ENCODE data around the gene HMGCR. TPM values are rescaled to one million over a fixed set of nuclear protein-coding genes. Genes with fewer than 3 reads are reported as not detected.

HMGCR gene
- total and polyA plus RNA-seq, 2 experiments from 2014 or later = 76.1 to 208 TPM

GRCh38 chr5:75366787-75367186 is 29.8 kb downstream of the HMGCR start:
- H4K20me1 ChIP-seq (ENCODE audit: insufficient read depth, poor library complexity, severe bottlenecking) = no peaks in the 10 kb centered on the region
- no peak overlapping the region for H2AFZ ChIP-seq
- no peaks in the 10 kb centered on the region for H3K27me3 ChIP-seq
- H3K79me2 ChIP-seq = no peaks in the 10 kb centered on the region
- H3K36me3 ChIP-seq (replicated peaks; ENCODE audit: insufficient read depth, low read depth) = no peaks in the 10 kb centered on the region
- no peaks in the 10 kb centered on the region for H3K9me3 ChIP-seq (ENCODE audit: low read depth)
- no peak overlapping the region for H3K27ac ChIP-seq
- H3K4me3 ChIP-seq = no peak overlapping the region
- H3K9me2 ChIP-seq (replicated peaks; ENCODE audit: insufficient read depth) = no peaks in the 10 kb centered on the region
- H3K4me2 ChIP-seq = no peak overlapping the region
- no peaks in the 10 kb centered on the region for H3K4me1 ChIP-seq (ENCODE audit: insufficient read depth)
- TF ChIP-seq EZH2 (IDR thresholded peaks at IDR 0.05; ENCODE audit: borderline replicate concordance) (no peak), EZH2phosphoT487 (IDR thresholded peaks at IDR 0.05; ENCODE audit: low read depth, severe bottlenecking, unreplicated experiment) (no peak), CTCF (IDR thresholded peaks at IDR 0.05; ENCODE audit: poor library complexity) (no peak)
- no peak for DNase-seq (ENCODE audit: low spot score)
- 89% methylated on average over 9 of the region's 9 CpGs for WGBS (ENCODE audit: low lambda C conversion rate, missing lambda C conversion rate)

GRCh38 chr5:75367401-75367800 is 30.4 kb downstream of the HMGCR start:
- DNase-seq (ENCODE audit: low spot score) = no peak
- Histone ChIP-seq H3K4me3 (no peak overlapping the region), H4K20me1 (ENCODE audit: insufficient read depth, poor library complexity, severe bottlenecking) (no peaks in the 10 kb centered on the region), H3K4me1 (ENCODE audit: insufficient read depth) (no peaks in the 10 kb centered on the region), H3K27me3 (no peaks in the 10 kb centered on the region), H3K4me2 (no peak overlapping the region), H3K9me3 (ENCODE audit: low read depth) (no peaks in the 10 kb centered on the region), H3K36me3 (replicated peaks; ENCODE audit: insufficient read depth, low read depth) (no peaks in the 10 kb centered on the region), H3K9me2 (replicated peaks; ENCODE audit: insufficient read depth) (no peaks in the 10 kb centered on the region), H3K27ac (no peak overlapping the region), H2AFZ (no peak overlapping the region), H3K79me2 (no peaks in the 10 kb centered on the region)
- no peak for TF ChIP-seq EZH2phosphoT487 (IDR thresholded peaks at IDR 0.05; ENCODE audit: low read depth, severe bottlenecking, unreplicated experiment)
- no peak for TF ChIP-seq EZH2 (IDR thresholded peaks at IDR 0.05; ENCODE audit: borderline replicate concordance)
- TF ChIP-seq CTCF (IDR thresholded peaks at IDR 0.05; ENCODE audit: poor library complexity) = no peak

- H3K4me2 ChIP-seq = no peak overlapping the region
- H2AFZ ChIP-seq = no peak overlapping the region
- H3K9me2 ChIP-seq (replicated peaks; ENCODE audit: insufficient read depth) = no peaks in the 10 kb centered on the region
- no peak for DNase-seq (ENCODE audit: low spot score)
- 79% methylated on average over 4 of the region's 4 CpGs for WGBS (ENCODE audit: low lambda C conversion rate, missing lambda C conversion rate)
- H3K79me2 ChIP-seq = no peaks in the 10 kb centered on the region
- no peak overlapping the region for H3K4me3 ChIP-seq
- no peak for TF ChIP-seq EZH2 (IDR thresholded peaks at IDR 0.05; ENCODE audit: borderline replicate concordance)
- no peak for TF ChIP-seq EZH2phosphoT487 (IDR thresholded peaks at IDR 0.05; ENCODE audit: low read depth, severe bottlenecking, unreplicated experiment)
- no peak for TF ChIP-seq CTCF (IDR thresholded peaks at IDR 0.05; ENCODE audit: poor library complexity)
- no peaks in the 10 kb centered on the region for H3K27me3 ChIP-seq
- no peak overlapping the region for H3K27ac ChIP-seq
- H3K9me3 ChIP-seq (ENCODE audit: low read depth) = no peaks in the 10 kb centered on the region
- no peaks in the 10 kb centered on the region for H3K36me3 ChIP-seq (replicated peaks; ENCODE audit: insufficient read depth, low read depth)
- H4K20me1 ChIP-seq (ENCODE audit: insufficient read depth, poor library complexity, severe bottlenecking) = no peaks in the 10 kb centered on the region
- H3K4me1 ChIP-seq (ENCODE audit: insufficient read depth) = no peaks in the 10 kb centered on the region
These were observed 31.4 kb downstream of the HMGCR start for GRCh38 chr5:75368391-75368790.

- Histone ChIP-seq H3K27me3 (no peaks in the 10 kb centered on the region), H3K36me3 (replicated peaks; ENCODE audit: insufficient read depth, low read depth) (no peaks in the 10 kb centered on the region), H3K9me3 (ENCODE audit: low read depth) (no peaks in the 10 kb centered on the region), H3K9me2 (replicated peaks; ENCODE audit: insufficient read depth) (no peaks in the 10 kb centered on the region), H3K27ac (no peak overlapping the region), H2AFZ (no peak overlapping the region), H4K20me1 (ENCODE audit: insufficient read depth, poor library complexity, severe bottlenecking) (peaks cover 3% of the 10 kb centered on the region), H3K79me2 (no peaks in the 10 kb centered on the region), H3K4me3 (no peak overlapping the region), H3K4me2 (no peak overlapping the region), H3K4me1 (ENCODE audit: insufficient read depth) (no peaks in the 10 kb centered on the region)
- no peak for DNase-seq (ENCODE audit: low spot score)
- no peak for TF ChIP-seq EZH2phosphoT487 (IDR thresholded peaks at IDR 0.05; ENCODE audit: low read depth, severe bottlenecking, unreplicated experiment)
- TF ChIP-seq CTCF (IDR thresholded peaks at IDR 0.05; ENCODE audit: poor library complexity) = no peak
- TF ChIP-seq EZH2 (IDR thresholded peaks at IDR 0.05; ENCODE audit: borderline replicate concordance) = no peak
- WGBS (ENCODE audit: low lambda C conversion rate, missing lambda C conversion rate) = 75% methylated on average over 2 of the region's 2 CpGs
These were observed 36.8 kb downstream of the HMGCR start for GRCh38 chr5:75373862-75374261.
